ENCODE data around the gene CASKIN2. TPM values are rescaled to one million over a fixed set of nuclear protein-coding genes. Genes with fewer than 3 reads are reported as not detected.
A peak's percentile ranks its signal among the peaks of the same experiment; 100 is the strongest.
"Not testable (repeated sequence)": the region's sequence is repeated elsewhere in the genome, so short reads cannot be mapped to it uniquely, and the experiment has no call there.

CASKIN2 gene
- total RNA-seq, 2 donors from 2014 or later, result 16.0 to 35.8 TPM

DNA sequence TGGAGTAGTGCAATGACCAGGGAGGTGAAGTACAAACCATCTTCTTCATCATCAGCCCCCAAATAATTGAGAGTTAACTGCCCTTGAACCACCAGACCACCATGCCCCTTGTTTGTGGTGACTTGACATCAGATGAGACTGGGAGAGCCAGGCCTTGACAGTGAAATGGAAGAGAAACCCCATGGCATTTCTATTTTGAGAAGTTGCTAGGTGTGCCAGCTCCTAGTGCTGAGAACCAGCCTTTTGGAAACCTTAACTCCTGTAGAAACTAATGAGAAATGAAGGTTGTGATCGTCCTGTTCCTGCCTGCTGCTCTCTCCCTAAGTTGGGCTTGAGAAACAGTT is 56.1 kb downstream of the CASKIN2 start:
- Histone ChIP-seq H3K4me1 (replicated peaks) (peaks cover 5% of the 10 kb centered on the region), H3K27me3 (replicated peaks; ENCODE audit: insufficient read depth) (no peaks in the 10 kb centered on the region), H3K36me3 (no peaks in the 10 kb centered on the region), H3K4me3 (no peak overlapping the region), H3K27ac (no peak overlapping the region), H3K9me3 (no peaks in the 10 kb centered on the region)
- no peak for TF ChIP-seq CTCF (IDR thresholded peaks at IDR 0.05)
- no peak for TF ChIP-seq POLR2AphosphoS5 (IDR thresholded peaks at IDR 0.05)
- TF ChIP-seq POLR2A (IDR thresholded peaks at IDR 0.05), result no peak
- WGBS, result 42% methylated on average over 1 of the region's 1 CpG
- intact Hi-C loops (cut with DNase I), result no loop called here
- DNase-seq (ENCODE audit: low spot score), result no peak

DNA sequence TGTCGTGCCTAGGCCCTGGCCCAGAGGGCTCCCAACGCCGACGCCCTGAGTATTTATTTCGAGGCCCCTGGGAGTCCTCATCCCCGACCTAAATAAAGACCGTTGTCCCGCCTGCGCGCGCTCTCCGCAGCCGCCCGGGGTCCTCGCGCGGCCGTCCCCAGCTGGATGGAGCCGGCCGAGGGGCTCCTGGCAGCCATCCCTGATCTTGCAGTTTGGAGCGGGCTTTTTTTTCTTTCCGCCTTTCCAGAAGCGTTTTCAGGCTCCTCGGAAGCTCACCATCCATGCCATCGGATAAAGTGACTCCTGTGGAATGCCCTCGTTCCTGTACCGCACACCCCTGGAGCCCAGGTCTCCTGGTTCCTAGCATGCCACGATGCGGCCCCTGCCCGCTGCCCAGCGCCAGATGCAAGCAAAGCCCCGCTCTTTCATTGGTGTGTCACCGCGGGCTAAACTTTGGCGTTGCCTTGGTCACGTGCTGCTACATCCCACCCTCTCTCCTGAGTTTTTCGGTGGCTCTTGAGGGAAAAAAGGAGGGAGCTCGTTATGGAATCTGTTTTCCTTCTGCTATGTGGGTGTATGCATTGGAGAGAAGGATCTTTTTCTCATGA is 58.2 kb downstream of the CASKIN2 start:
- WGBS, result under 1% methylated on average over 34 of the region's 38 CpGs
- H3K4me1 ChIP-seq (replicated peaks), result peaks cover 5% of the 10 kb centered on the region
- no peaks in the 10 kb centered on the region for H3K9me3 ChIP-seq
- DNase-seq (ENCODE audit: low spot score), result no peak
- peak overlapping the region; percentile 76 to 92 for H3K4me3 ChIP-seq
- peak overlapping the region; percentile 73 to 86 for H3K27ac ChIP-seq
- H3K36me3 ChIP-seq, result no peaks in the 10 kb centered on the region
- H3K27me3 ChIP-seq (replicated peaks; ENCODE audit: insufficient read depth), result no peaks in the 10 kb centered on the region
- TF ChIP-seq POLR2AphosphoS5 (IDR thresholded peaks at IDR 0.05) (no peak), POLR2A (IDR thresholded peaks at IDR 0.05) (no peak), CTCF (IDR thresholded peaks at IDR 0.05) (no peak)
- intact Hi-C loops (cut with DNase I), result no loop called here

GRCh38 chr17:75456417-75457046 is 58.8 kb downstream of the CASKIN2 start, which contains the start of gene TMEM94:
Gene TMEM94, plus strand, starts transcription at chr17:75456635. Its CDS starts 15,271 bp downstream, at chr17:75471906.
- intact Hi-C loops (cut with DNase I), result no loop called here
- Histone ChIP-seq H3K9me3 (no peaks in the 10 kb centered on the region), H3K36me3 (no peaks in the 10 kb centered on the region), H3K4me1 (replicated peaks) (peaks cover 5% of the 10 kb centered on the region), H3K4me3 (peak within 1 kb of the TSS; percentile 76 to 92), H3K27me3 (replicated peaks; ENCODE audit: insufficient read depth) (no peaks in the 10 kb centered on the region), H3K27ac (peak within 1 kb of the TSS; percentile 73 to 86)
- peak; percentile 98 for DNase-seq (ENCODE audit: low spot score)
- under 1% methylated on average over 33 of the region's 33 CpGs for WGBS
- TF ChIP-seq POLR2AphosphoS5 (IDR thresholded peaks at IDR 0.05) (peak; percentile 95), CTCF (IDR thresholded peaks at IDR 0.05) (peak in 1 of 4 experiments; percentile 8), POLR2A (IDR thresholded peaks at IDR 0.05) (no peak)

DNA sequence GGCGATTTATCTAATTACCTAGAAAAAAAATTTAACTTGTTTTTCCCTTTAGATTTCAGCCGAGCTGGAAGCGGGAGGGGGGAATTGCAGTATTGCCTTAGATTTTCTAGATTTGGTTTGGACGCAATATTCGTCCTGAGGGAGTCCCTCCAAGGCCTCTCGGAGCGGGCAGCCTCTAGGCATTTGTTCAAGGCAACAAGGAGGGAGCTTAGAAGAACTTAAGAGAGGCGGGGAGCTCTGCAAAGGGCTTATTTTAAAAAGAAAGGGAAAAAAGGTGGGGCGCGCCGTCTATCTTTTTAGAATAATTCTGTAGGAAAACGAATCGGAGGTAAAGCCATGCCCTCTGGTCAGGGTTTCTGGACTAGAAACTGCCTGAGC is 59.3 kb downstream of the CASKIN2 start:
- Histone ChIP-seq H3K27me3 (replicated peaks; ENCODE audit: insufficient read depth) (no peaks in the 10 kb centered on the region), H3K27ac (peak overlapping the region; percentile 73 to 86), H3K36me3 (no peaks in the 10 kb centered on the region), H3K4me1 (replicated peaks) (peaks cover 5% of the 10 kb centered on the region), H3K4me3 (peak overlapping the region; percentile 76 to 92), H3K9me3 (no peaks in the 10 kb centered on the region)
- TF ChIP-seq CTCF (IDR thresholded peaks at IDR 0.05) (no peak), POLR2A (IDR thresholded peaks at IDR 0.05) (no peak), POLR2AphosphoS5 (IDR thresholded peaks at IDR 0.05) (no peak)
- DNase-seq (ENCODE audit: low spot score), result no peak
- intact Hi-C loops (cut with DNase I), result no loop called here
- WGBS, result 2% methylated on average over 13 of the region's 13 CpGs

- H3K27me3 ChIP-seq (replicated peaks; ENCODE audit: insufficient read depth); DNase-seq (ENCODE audit: low spot score); H3K4me1 ChIP-seq (replicated peaks); intact Hi-C loops (cut with DNase I); H3K36me3 ChIP-seq; H3K4me3 ChIP-seq; H3K27ac ChIP-seq; H3K9me3 ChIP-seq: not testable (repeated sequence)
- WGBS, result 96% methylated on average over 3 of the region's 3 CpGs
These were observed 60.7 kb downstream of the CASKIN2 start for GRCh38 chr17:75454672-75455071.
